NCI-H510A treated with DMSO at 0.1 percent for 48 hours (cell line): ENCODE results near the gene DGKE.

Source experiments
- DNase-seq: peaks from one replicate; lab custom pipeline; 2025; lab: John Stamatoyannopoulos, UW

DGKE gene

GRCh38 chr17:56833809-56834379 is at the start of gene DGKE, which contains the start of gene C17orf67:
TSS of gene DGKE (plus strand) at chr17:56834151. CDS start at chr17:56834796, 645 bp downstream.
TSS of gene C17orf67 (minus strand) at chr17:56833920. CDS start at chr17:56815810, 18,110 bp downstream.
- DNase-seq: peak; percentile 95

- DNase-seq: no peak
These were observed 48.5 kb upstream of the DGKE start for GRCh38 chr17:56785405-56785804.

- no peak for DNase-seq
These were observed 47.8 kb upstream of the DGKE start for GRCh38 chr17:56785997-56786680.

- DNase-seq: no peak
These were observed 46.9 kb upstream of the DGKE start for GRCh38 chr17:56786989-56787482.

- DNase-seq: no peak
These were observed 41.7 kb upstream of the DGKE start for GRCh38 chr17:56792267-56792666.

- no peak for DNase-seq
These were observed 40.4 kb upstream of the DGKE start for GRCh38 chr17:56793531-56793930.

- no peak for DNase-seq
These were observed 40.0 kb upstream of the DGKE start for GRCh38 chr17:56793957-56794356.

GRCh38 chr17:56795221-56795865 is 38.6 kb upstream of the DGKE start:
- DNase-seq: no peak

GRCh38 chr17:56796536-56796935 is 37.4 kb upstream of the DGKE start:
- DNase-seq: no peak

GRCh38 chr17:56798916-56799315 is 35.0 kb upstream of the DGKE start:
- DNase-seq: peak; percentile 30

GRCh38 chr17:56801459-56802178 is 32.3 kb upstream of the DGKE start:
- no peak for DNase-seq

- DNase-seq: no peak
These were observed 30.9 kb upstream of the DGKE start for GRCh38 chr17:56803071-56803470.

- no peak for DNase-seq
These were observed 29.5 kb upstream of the DGKE start for GRCh38 chr17:56804454-56804853.

- DNase-seq: no peak
These were observed 27.0 kb upstream of the DGKE start for GRCh38 chr17:56806949-56807348.

- no peak for DNase-seq
These were observed 26.2 kb upstream of the DGKE start for GRCh38 chr17:56807723-56808122.

- peak; percentile 26 for DNase-seq
These were observed 25.4 kb upstream of the DGKE start for GRCh38 chr17:56808503-56808902.

- no peak for DNase-seq
These were observed 24.7 kb upstream of the DGKE start for GRCh38 chr17:56809106-56809819.

- DNase-seq: no peak
These were observed 24.2 kb upstream of the DGKE start for GRCh38 chr17:56809820-56810179.

GRCh38 chr17:56810343-56810742 is 23.6 kb upstream of the DGKE start:
- DNase-seq: no peak

GRCh38 chr17:56810891-56811775 is 22.8 kb upstream of the DGKE start:
- DNase-seq: no peak

GRCh38 chr17:56812901-56813388 is 21.0 kb upstream of the DGKE start:
- peak; percentile 5 for DNase-seq
